Measurements from ENCODE around the gene PTGES3. TPM values are rescaled to one million over a fixed set of nuclear protein-coding genes. Genes with fewer than 3 reads are reported as not detected.
A peak's percentile ranks its signal among the peaks of the same experiment; 100 is the strongest.

PTGES3 gene
- total RNA-seq, 4 donors from 2014 or later: 50.6 to 95.7 (median 67.3) TPM

GRCh38 chr12:56645717-56646446, 42.2 kb downstream of the PTGES3 start, which contains the start of gene ATP5F1B:
Gene ATP5F1B, minus strand, starts transcription at chr12:56645984. Its CDS starts 21 bp downstream, at chr12:56645963.
- H3K27me3 ChIP-seq: no peaks in the 10 kb centered on the region
- H3K4me1 ChIP-seq: peaks cover 0 to 20% (median 7%) of the 10 kb centered on the region in 4 donors
- H3K36me3 ChIP-seq: peaks cover 0 to 36% (median 3%) of the 10 kb centered on the region in 3 donors
- peak within 1 kb of the TSS; percentile 80 to 95 (median 86) for H3K4me3 ChIP-seq
- H3K27ac ChIP-seq: peak within 1 kb of the TSS; percentile 90 to 96 (median 92)
- H3K9me3 ChIP-seq: no peaks in the 10 kb centered on the region
- TF ChIP-seq POLR2A (IDR thresholded peaks at IDR 0.05): peak; percentile 99
- TF ChIP-seq, protein P1, sequence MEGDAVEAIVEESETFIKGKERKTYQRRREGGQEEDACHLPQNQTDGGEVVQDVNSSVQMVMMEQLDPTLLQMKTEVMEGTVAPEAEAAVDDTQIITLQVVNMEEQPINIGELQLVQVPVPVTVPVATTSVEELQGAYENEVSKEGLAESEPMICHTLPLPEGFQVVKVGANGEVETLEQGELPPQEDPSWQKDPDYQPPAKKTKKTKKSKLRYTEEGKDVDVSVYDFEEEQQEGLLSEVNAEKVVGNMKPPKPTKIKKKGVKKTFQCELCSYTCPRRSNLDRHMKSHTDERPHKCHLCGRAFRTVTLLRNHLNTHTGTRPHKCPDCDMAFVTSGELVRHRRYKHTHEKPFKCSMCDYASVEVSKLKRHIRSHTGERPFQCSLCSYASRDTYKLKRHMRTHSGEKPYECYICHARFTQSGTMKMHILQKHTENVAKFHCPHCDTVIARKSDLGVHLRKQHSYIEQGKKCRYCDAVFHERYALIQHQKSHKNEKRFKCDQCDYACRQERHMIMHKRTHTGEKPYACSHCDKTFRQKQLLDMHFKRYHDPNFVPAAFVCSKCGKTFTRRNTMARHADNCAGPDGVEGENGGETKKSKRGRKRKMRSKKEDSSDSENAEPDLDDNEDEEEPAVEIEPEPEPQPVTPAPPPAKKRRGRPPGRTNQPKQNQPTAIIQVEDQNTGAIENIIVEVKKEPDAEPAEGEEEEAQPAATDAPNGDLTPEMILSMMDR (IDR thresholded peaks at IDR 0.05): peak in 1 of 6 experiments; percentile 19
- peak; percentile 91 to 99 (median 93) for DNase-seq

- peak overlapping the region; percentile 80 to 95 (median 86) for H3K4me3 ChIP-seq
- H3K36me3 ChIP-seq: peaks cover 0 to 42% (median 3%) of the 10 kb centered on the region in 3 donors
- no peak for TF ChIP-seq POLR2A (IDR thresholded peaks at IDR 0.05)
- TF ChIP-seq, protein P1 (IDR thresholded peaks at IDR 0.05): peak in 2 of 6 experiments; percentile 3 to 17
- no peaks in the 10 kb centered on the region for H3K9me3 ChIP-seq
- no peak for DNase-seq
- peak overlapping the region; percentile 90 to 96 (median 92) for H3K27ac ChIP-seq
- H3K4me1 ChIP-seq: peaks cover 0 to 20% (median 7%) of the 10 kb centered on the region in 4 donors
- H3K27me3 ChIP-seq: no peaks in the 10 kb centered on the region
These were observed 42.8 kb downstream of the PTGES3 start for GRCh38 chr12:56645201-56645716.

- Histone ChIP-seq H3K27me3 (no peaks in the 10 kb centered on the region), H3K27ac (peak overlapping the region; percentile 90 to 96 (median 92)), H3K4me1 (peaks cover 0 to 20% (median 7%) of the 10 kb centered on the region in 4 donors), H3K4me3 (peak overlapping the region; percentile 80 to 95 (median 86)), H3K9me3 (no peaks in the 10 kb centered on the region), H3K36me3 (peaks cover 0 to 48% (median 3%) of the 10 kb centered on the region in 3 donors)
- TF ChIP-seq, protein P1 (IDR thresholded peaks at IDR 0.05): no peak
- no peak for TF ChIP-seq POLR2A (IDR thresholded peaks at IDR 0.05)
- no peak for DNase-seq
These were observed 43.4 kb downstream of the PTGES3 start for GRCh38 chr12:56644654-56645053.

DNA sequence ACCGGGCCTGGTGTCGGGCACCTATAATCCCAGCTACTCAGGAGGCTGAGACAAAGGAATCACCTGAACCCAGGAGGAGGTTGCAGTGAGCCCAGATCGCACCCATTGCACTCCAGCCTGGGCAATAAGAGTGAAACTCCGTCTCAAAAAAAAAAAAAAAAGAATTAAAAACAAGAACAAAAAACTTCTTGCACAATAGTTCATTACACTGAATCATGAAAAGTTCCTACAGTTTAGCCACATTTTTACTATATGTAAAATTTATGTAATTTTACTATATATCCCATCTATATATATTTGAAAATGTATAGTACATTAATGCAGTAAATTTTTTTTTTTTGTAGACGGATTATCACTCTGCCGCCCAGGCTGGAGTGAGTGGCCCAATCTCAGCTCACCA, 46.9 kb downstream of the PTGES3 start:
- peaks cover 0 to 71% (median 3%) of the 10 kb centered on the region in 3 donors for H3K36me3 ChIP-seq
- H3K4me3 ChIP-seq: no peak overlapping the region
- peaks cover 0 to 31% (median 12%) of the 10 kb centered on the region in 4 donors for H3K4me1 ChIP-seq
- no peaks in the 10 kb centered on the region for H3K9me3 ChIP-seq
- no peak for DNase-seq
- TF ChIP-seq, protein P1 (IDR thresholded peaks at IDR 0.05): no peak
- no peak for TF ChIP-seq POLR2A (IDR thresholded peaks at IDR 0.05)
- H3K27ac ChIP-seq: no peak overlapping the region
- H3K27me3 ChIP-seq: no peaks in the 10 kb centered on the region

GRCh38 chr12:56637621-56638020, 50.5 kb downstream of the PTGES3 start:
- H3K4me1 ChIP-seq: peaks cover 6 to 30% (median 16%) of the 10 kb centered on the region in 4 donors
- TF ChIP-seq, protein P1 (IDR thresholded peaks at IDR 0.05): no peak
- no peak for TF ChIP-seq POLR2A (IDR thresholded peaks at IDR 0.05)
- DNase-seq: no peak
- H3K9me3 ChIP-seq: no peaks in the 10 kb centered on the region
- peaks cover 0 to 53% (median 3%) of the 10 kb centered on the region in 3 donors for H3K36me3 ChIP-seq
- no peaks in the 10 kb centered on the region for H3K27me3 ChIP-seq
- H3K4me3 ChIP-seq: no peak overlapping the region
- peak overlapping the region in 3 of 4 donors; percentile 95 to 99 (median 96) for H3K27ac ChIP-seq
